H1 (cell line): ENCODE results near the gene DAB2IP. TPM values are rescaled to one million over a fixed set of nuclear protein-coding genes. Genes with fewer than 3 reads are reported as not detected.

Source experiments
- CTCF ChIA-PET: fragments of 300-600 bp; sonication (Branson Sonifier 250); formaldehyde crosslinking; loops from one replicate; lab custom pipeline; 2021; ENCODE audit not compliant: partially characterized antibody; lab: Charles Lee
- POLR2A ChIA-PET: fragments of 300-600 bp; sonication (Branson Sonifier 250); formaldehyde crosslinking; loops from one replicate; lab custom pipeline; 2021; ENCODE audit warnings: inconsistent platforms; ENCODE audit not compliant: partially characterized antibody; lab: Charles Lee
- DNase-seq, 2 experiments: peaks; one replicate each; pipeline versions ENCODE4 v3.0.0 to v3.0.0-alpha.2; 2010 to 2022; ENCODE audit warnings: low spot score in 2 of 2, low read depth in 1 of 2, mixed read lengths in 1 of 2
- FAIRE-seq: peaks from 2 replicates; lab custom pipeline; 2011; peaks lifted over from hg19 to GRCh38; lab: Jason Lieb, UNC
- H2AFZ ChIP-seq: 2 replicates; pipeline ENCODE4 v1.8.1; 2012; ENCODE audit warnings: low read length, inconsistent platforms
- H2AK5ac ChIP-seq: 2 replicates; pipeline ENCODE4 v1.6.1; 2013; ENCODE audit warnings: low read depth, low read length
- H2BK120ac ChIP-seq: replicated peaks from 2 replicates; pipeline ENCODE3; 2013; ENCODE audit warnings: low read depth, low read length, inconsistent platforms
- H2BK12ac ChIP-seq: 2 replicates; pipeline ENCODE4 v1.6.1; 2013; ENCODE audit warnings: low read depth, low read length
- H2BK15ac ChIP-seq: 2 replicates; pipeline ENCODE4 v1.6.1; 2013; ENCODE audit warnings: low read length
- H2BK20ac ChIP-seq: 2 replicates; pipeline ENCODE4 v1.6.1; 2013; ENCODE audit warnings: low read length
- H2BK5ac ChIP-seq: 2 replicates; pipeline ENCODE4 v1.6.1; 2013; ENCODE audit warnings: low read depth, low read length
- H3K14ac ChIP-seq: 2 replicates; pipeline ENCODE4 v1.6.1; 2013; ENCODE audit warnings: inconsistent platforms; ENCODE audit not compliant: insufficient read length
- H3K18ac ChIP-seq: 2 replicates; pipeline ENCODE4 v1.6.1; 2013; ENCODE audit warnings: low read length; ENCODE audit errors: extremely low read depth
- H3K23ac ChIP-seq: 2 replicates; pipeline ENCODE4 v1.6.1; 2013; ENCODE audit warnings: inconsistent platforms; ENCODE audit not compliant: insufficient read length
- H3K23me2 ChIP-seq: 2 replicates; pipeline ENCODE4 v1.6.1; 2013; ENCODE audit warnings: low read depth, low read length
- H3K27ac ChIP-seq: 2 replicates; pipeline ENCODE4 v1.6.1; 2011; ENCODE audit warnings: low read depth, low read length, inconsistent platforms
- H3K27me3 ChIP-seq, 4 experiments: replicated peaks in 1 of 4; 1 replicate in 1 of 4; 2 replicates in 3 of 4; pipeline versions ENCODE4 v1.6.1 to v1.8.1; 2011 to 2013; ENCODE audit warnings: low read length in 3 of 4, mild to moderate bottlenecking in 3 of 4, inconsistent platforms in 2 of 4, mixed read lengths in 2 of 4, moderate library complexity in 1 of 4; ENCODE audit not compliant: control insufficient read depth in 3 of 4, insufficient read depth in 3 of 4; ENCODE audit errors: extremely low read depth in 1 of 4
- H3K36me3 ChIP-seq, 4 experiments: 2 replicates each; pipeline versions ENCODE4 v1.6.1 to v1.8.1; 2011 to 2013; ENCODE audit warnings: mild to moderate bottlenecking in 4 of 4, low read length in 3 of 4, moderate library complexity in 2 of 4, control low read depth in 1 of 4, inconsistent platforms in 1 of 4; ENCODE audit not compliant: insufficient read depth in 4 of 4, control insufficient read depth in 2 of 4
- H3K4ac ChIP-seq: replicated peaks from 2 replicates; pipeline ENCODE3; 2013; ENCODE audit warnings: low read length, low read depth, mixed read lengths, inconsistent platforms; ENCODE audit not compliant: insufficient read length
- H3K4me1 ChIP-seq, 4 experiments: replicated peaks in 1 of 4; 1 replicate in 1 of 4; 2 replicates in 3 of 4; pipeline versions ENCODE4 v1.6.1 to v1.8.1; 2011 to 2013; ENCODE audit warnings: low read length in 3 of 4, inconsistent platforms in 2 of 4, mixed read lengths in 1 of 4; ENCODE audit not compliant: insufficient read depth in 4 of 4, control insufficient read depth in 3 of 4
- H3K4me2 ChIP-seq, 2 experiments: 2 replicates each; pipeline versions ENCODE4 v1.6.1 to v1.8.1; 2011 to 2013; ENCODE audit warnings: low read depth in 2 of 2, low read length in 2 of 2, control low read depth in 1 of 2, inconsistent platforms in 1 of 2, mild to moderate bottlenecking in 1 of 2; ENCODE audit not compliant: insufficient read depth in 1 of 2
- H3K4me3 ChIP-seq, 4 experiments: fragments of 200-600, 300-600 bp in 1 of 4; sonication (generic), shearing (Covaris generic), sonication (Bioruptor Twin) in 1 of 4; 2 replicates each; pipeline versions ENCODE4 v1.5.1 to v1.8.1; 2011 to 2016; ENCODE audit warnings: low read length in 4 of 4, low read depth in 3 of 4, control low read depth in 2 of 4, inconsistent platforms in 2 of 4, mild to moderate bottlenecking in 2 of 4, mixed read lengths in 1 of 4, moderate library complexity in 1 of 4; ENCODE audit not compliant: insufficient read depth in 2 of 4; ENCODE audit errors: extremely low read depth in 1 of 4
- H3K56ac ChIP-seq: replicated peaks from 2 replicates; pipeline ENCODE3; 2013; ENCODE audit warnings: low read depth, mild to moderate bottlenecking, mixed read lengths, low read length, inconsistent platforms; ENCODE audit not compliant: insufficient read length
- H3K79me1 ChIP-seq: 2 replicates; pipeline ENCODE4 v1.6.1; 2013; ENCODE audit warnings: low read depth, low read length, control low read depth
- H3K79me2 ChIP-seq, 2 experiments: 2 replicates each; pipeline versions ENCODE4 v1.6.1 to v1.8.1; 2012 to 2013; ENCODE audit warnings: low read length in 2 of 2, mild to moderate bottlenecking in 2 of 2, inconsistent platforms in 1 of 2; ENCODE audit not compliant: insufficient read depth in 2 of 2, control insufficient read depth in 1 of 2
- H3K9ac ChIP-seq, 4 experiments: replicated peaks in 1 of 4; 1 replicate in 1 of 4; 2 replicates in 3 of 4; pipeline versions ENCODE4 v1.6.1 to v1.8.1; 2011 to 2013; ENCODE audit warnings: low read depth in 3 of 4, low read length in 3 of 4, control low read depth in 2 of 4, mild to moderate bottlenecking in 2 of 4, moderate library complexity in 2 of 4, inconsistent platforms in 1 of 4; ENCODE audit errors: extremely low read depth in 1 of 4
- H3K9me3 ChIP-seq, 2 experiments: 2 replicates each; pipeline versions ENCODE4 v1.6.1 to v1.8.1; 2012 to 2013; ENCODE audit warnings: mild to moderate bottlenecking in 2 of 2, moderate library complexity in 2 of 2, control low read depth in 1 of 2, inconsistent platforms in 1 of 2, low read depth in 1 of 2, low read length in 1 of 2, mixed read lengths in 1 of 2; ENCODE audit not compliant: insufficient read depth in 2 of 2
- H4K20me1 ChIP-seq, 2 experiments: replicated peaks in 1 of 2; 2 replicates each; pipeline versions ENCODE3 to v1.8.1; 2011 to 2013; ENCODE audit warnings: inconsistent platforms in 2 of 2, low read length in 2 of 2, mild to moderate bottlenecking in 1 of 2; ENCODE audit not compliant: insufficient read depth in 2 of 2, control insufficient read depth in 1 of 2
- H4K5ac ChIP-seq: 2 replicates; pipeline ENCODE4 v1.6.1; 2013; ENCODE audit warnings: low read length, low read depth, mixed read lengths, inconsistent platforms; ENCODE audit not compliant: insufficient read length
- H4K8ac ChIP-seq: 2 replicates; pipeline ENCODE4 v1.8.0; 2013; ENCODE audit warnings: mild to moderate bottlenecking, moderate library complexity, low read length, inconsistent platforms; ENCODE audit not compliant: insufficient read depth; ENCODE audit errors: extremely low read depth
- H4K91ac ChIP-seq: replicated peaks from 2 replicates; pipeline ENCODE3; 2013; ENCODE audit warnings: low read length, mixed read lengths, inconsistent platforms; ENCODE audit not compliant: insufficient read length
- WGBS, 2 experiments: shearing (Covaris generic) in 1 of 2; methylation state at CpG; one replicate each; pipeline versions ENCODE4 v1.1.6 to v1.1.7; 2013 to 2015; ENCODE audit warnings: low lambda C conversion rate in 2 of 2, mixed read lengths in 2 of 2, inconsistent platforms in 1 of 2, low coverage in 1 of 2, missing lambda C conversion rate in 1 of 2; ENCODE audit not compliant: insufficient replicate concordance in 2 of 2, insufficient coverage in 1 of 2, insufficient read length in 1 of 2; ENCODE audit errors: extremely low coverage in 1 of 2, missing lambda C conversion rate in 1 of 2; 5-methylcytosine and 5-hydroxymethylcytosine counted together
- long read RNA-seq, 2 experiments: library from RNA in 1 of 2; library from capped mRNA in 1 of 2; stranded (forward); transcript quantifications; one replicate each; pipeline ENCODE4 v2.0.0, GENCODE V29; 2021; ENCODE audit warnings: inconsistent platforms in 1 of 2
- polyA minus RNA-seq, 3 experiments: library from RNA; depleted of rRNA, polyadenylated mRNA; stranded (reverse); fragments of >200 nt; gene quantifications; 1 replicate in 2 of 3; 2 replicates in 1 of 3; pipeline ENCODE4 v1.2.3, GENCODE V29; 2011
- polyA plus RNA-seq, 7 experiments: library from polyadenylated mRNA; depleted of rRNA in 3 of 7; stranded (reverse) in 5 of 7; unstranded in 2 of 7; fragments of >200 nt in 5 of 7; fragments of 200-250 nt in 2 of 7; gene quantifications; 1 replicate in 5 of 7; 2 replicates in 1 of 7; 4 replicates in 1 of 7; pipeline versions ENCODE4 v1.2.1 to v1.2.3, GENCODE V29; 2011 to 2013; ENCODE audit warnings: missing spikeins in 2 of 7, mixed read lengths in 2 of 7
- total RNA-seq: library from RNA; stranded (reverse); fragmentation: NEBNext Ultra II Directional; extraction: Animal tissue kit (Norgen Biotek cat#: 25700); gene quantifications from 2 replicates; pipeline ENCODE4 v1.2.1, GENCODE V29; 2021

Gene DAB2IP
- 39.5 and 41.4 TPM in 2 replicates for total RNA-seq
- 19.7 and 28.0 TPM in 2 replicates for polyA plus RNA-seq (2011; rRNA removed)
- polyA plus RNA-seq (2011; cell fraction: cytosol; rRNA removed) = 23.7 TPM
- polyA plus RNA-seq (2011; cell fraction: nucleus; rRNA removed) = 50.0 TPM
- 23.2 to 24.5 TPM (median 23.7 TPM) in 4 replicates for polyA plus RNA-seq (2012, experiment 1 of 2)
- polyA plus RNA-seq (2012, experiment 2 of 2) = 20.4 TPM
- 15.8 TPM for polyA plus RNA-seq (2013, experiment 1 of 2)
- polyA plus RNA-seq (2013, experiment 2 of 2) = 15.8 TPM
- polyA minus RNA-seq (2011; rRNA and poly(A)+ RNA removed) = 38.5 and 60.7 TPM in 2 replicates
- 25.3 TPM for polyA minus RNA-seq (2011; cell fraction: cytosol; rRNA and poly(A)+ RNA removed)
- polyA minus RNA-seq (2011; cell fraction: nucleus; rRNA and poly(A)+ RNA removed) = 30.7 TPM
- long read RNA-seq, experiment 1, partial matches to known transcripts = 36 of 43 reads
- long read RNA-seq, experiment 1, other reads (novel, unspliced or antisense) = 7 of 43 reads
- long read RNA-seq, experiment 2, partial matches to known transcripts = 0 of 2 reads
- long read RNA-seq, experiment 2, other reads (novel, unspliced or antisense) = 2 of 2 reads

- 0 out of 2 replicates have a peak within 1 kb of the TSS, but pooled peaks have one; percentile 80 for H2BK20ac ChIP-seq
- H3K9me3 ChIP-seq = no peaks in the 10 kb centered on the region
- peak within 1 kb of the TSS; percentile 71 for H3K18ac ChIP-seq
- H3K4me3 ChIP-seq = peak within 1 kb of the TSS; percentile 52 to 69 (median 63)
- no peak within 1 kb of the TSS; the same call in 1 of the 2 replicates for H2AK5ac ChIP-seq
- FAIRE-seq = no peak
- peaks cover 0 to 7% (median 0%) of the 10 kb centered on the region in 4 experiments; a peak in 2 of 7 replicates for H3K27me3 ChIP-seq
- peaks cover 11 to 21% of the 10 kb centered on the region in 2 experiments for H4K20me1 ChIP-seq
- peak within 1 kb of the TSS; percentile 90 to 96 for H3K4me2 ChIP-seq
- peak within 1 kb of the TSS; percentile 71 for H4K8ac ChIP-seq
- peaks cover 17% of the 10 kb centered on the region; the same call in 1 of the 2 replicates for H3K23me2 ChIP-seq
- peak in 1 of 2 experiments; percentile 90 for DNase-seq
- H3K4ac ChIP-seq = peak within 1 kb of the TSS; percentile 44
- H3K56ac ChIP-seq = peak within 1 kb of the TSS; percentile 7
- peak within 1 kb of the TSS; percentile 87 for H4K91ac ChIP-seq
- H3K9ac ChIP-seq = peak within 1 kb of the TSS in 3 of 4 experiments; percentile 8 to 73 (median 33); a peak in 4 of 7 replicates
- WGBS, 2 experiments = 4% methylated on average over 24 of the region's 79 CpGs; no CpG with 5 or more reads in 1 of the 2 experiments
- POLR2A ChIA-PET = interaction anchor here (0.8 to 1.2 kb wide), 3 partner anchors 8 to 32 kb away, joined by 3 read pairs; no protein-coding TSS in a partner anchor
- peak within 1 kb of the TSS; percentile 18 for H4K5ac ChIP-seq
- no peak within 1 kb of the TSS for H3K27ac ChIP-seq
- peak within 1 kb of the TSS; percentile 60; the same call in 1 of the 2 replicates for H2BK12ac ChIP-seq
- no peak within 1 kb of the TSS for H3K23ac ChIP-seq
- peaks cover 3 to 35% of the 10 kb centered on the region in 2 experiments; a peak in 3 of 4 replicates for H3K79me2 ChIP-seq
- no peaks in the 10 kb centered on the region for H3K36me3 ChIP-seq
- H3K14ac ChIP-seq = no peak within 1 kb of the TSS
- H3K4me1 ChIP-seq = peaks cover 10 to 43% (median 26%) of the 10 kb centered on the region in 4 experiments
- H2AFZ ChIP-seq = no peak within 1 kb of the TSS
- CTCF ChIA-PET = interaction anchor here (0.9 to 24.2 kb wide), 4 partner anchors 9 to 36 kb away, joined by 3 to 670 read pairs (median 15); no protein-coding TSS in a partner anchor
- H2BK120ac ChIP-seq = no peak within 1 kb of the TSS
- peaks cover 12% of the 10 kb centered on the region for H3K79me1 ChIP-seq
- peak within 1 kb of the TSS; percentile 92; the same call in 1 of the 2 replicates for H2BK15ac ChIP-seq
- peak within 1 kb of the TSS; percentile 88; the same call in 1 of the 2 replicates for H2BK5ac ChIP-seq
These were observed at the start of gene DAB2IP for GRCh38 chr9:121651295-121652020. DAB2IP (plus strand) TSS chr9:121651634; CDS start chr9:121651776, 142 bp downstream.
